GM23338 (cell line): ENCODE results near the gene PGC. TPM values are rescaled to one million over a fixed set of nuclear protein-coding genes. Genes with fewer than 3 reads are reported as not detected.

Experiments used
- ATAC-seq: fragments of 200-7000 bp; cut with Tn5 transposase; 3 replicates; pipeline ENCODE4 v1.9.1; 2020
- DNase-seq: peaks from one replicate; pipeline ENCODE4 v3.0.0-alpha.2; 2015; ENCODE audit warnings: low spot score
- H2AFZ ChIP-seq: fragments of 200-600 bp; sonication (generic); 2 replicates; pipeline ENCODE4 v1.8.0; 2016; ENCODE audit warnings: antibody characterized with exemption, mild to moderate bottlenecking, moderate library complexity
- H3F3A ChIP-seq: fragments of 200-600 bp; sonication (generic); replicated peaks from 2 replicates; pipeline ENCODE4 v1.8.0; 2017; ENCODE audit warnings: antibody characterized with exemption, mixed run types, low read depth
- H3K27ac ChIP-seq: fragments of 200-600 bp; sonication (generic); 2 replicates; pipeline ENCODE4 v1.6.1; 2016; ENCODE audit warnings: low read depth
- H3K27me3 ChIP-seq: fragments of 200-600 bp; sonication (generic); 2 replicates; pipeline ENCODE4 v1.8.0; 2016; ENCODE audit warnings: mild to moderate bottlenecking, mixed run types, moderate library complexity; ENCODE audit not compliant: insufficient read depth
- H3K36me3 ChIP-seq: fragments of 200-600 bp; sonication (generic); 2 replicates; pipeline ENCODE4 v1.8.0; 2016; ENCODE audit warnings: mild to moderate bottlenecking; ENCODE audit not compliant: insufficient read depth
- H3K4me1 ChIP-seq: fragments of 200-600 bp; sonication (generic); 2 replicates; pipeline ENCODE4 v1.8.0; 2016; ENCODE audit warnings: mild to moderate bottlenecking, moderate library complexity; ENCODE audit not compliant: insufficient read depth
- H3K4me2 ChIP-seq: fragments of 200-600 bp; sonication (generic); 2 replicates; pipeline ENCODE4 v1.7.1; 2017; ENCODE audit warnings: mixed run types
- H3K4me3 ChIP-seq: fragments of 200-600 bp; sonication (generic); 2 replicates; pipeline ENCODE4 v1.6.1; 2016; ENCODE audit warnings: mixed run types
- H3K79me2 ChIP-seq: fragments of 200-600 bp; sonication (generic); replicated peaks from 2 replicates; pipeline ENCODE4 v1.8.0; 2017; ENCODE audit warnings: mild to moderate bottlenecking; ENCODE audit not compliant: insufficient read depth
- H3K9me2 ChIP-seq: fragments of 200-600 bp; sonication (generic); 2 replicates; pipeline ENCODE4 v1.8.0; 2017; ENCODE audit not compliant: insufficient read depth
- H4K20me1 ChIP-seq: fragments of 200-600 bp; sonication (generic); replicated peaks from 2 replicates; pipeline ENCODE4 v1.8.0; 2017; ENCODE audit warnings: mild to moderate bottlenecking; ENCODE audit not compliant: insufficient read depth
- H3K27ac Mint-ChIP-seq: 2 replicates; pipeline ENCODE4 v1.8.0; 2020; ENCODE audit warnings: inconsistent platforms, mild to moderate bottlenecking, moderate library complexity, mixed read lengths
- H3K27me3 Mint-ChIP-seq: 3 replicates; pipeline ENCODE4 v1.8.0; 2022; ENCODE audit warnings: low read depth, mild to moderate bottlenecking, moderate library complexity, mixed read lengths, inconsistent platforms; ENCODE audit not compliant: insufficient read depth, poor library complexity
- H3K36me3 Mint-ChIP-seq: 3 replicates; pipeline ENCODE4 v1.8.0; 2021; ENCODE audit warnings: low read depth, mild to moderate bottlenecking, inconsistent platforms, moderate library complexity, mixed read lengths
- H3K4me1 Mint-ChIP-seq: 3 replicates; pipeline ENCODE4 v1.8.0; 2020; ENCODE audit warnings: mild to moderate bottlenecking, inconsistent platforms, mixed read lengths
- H3K4me3 Mint-ChIP-seq: 3 replicates; pipeline ENCODE4 v1.8.0; 2021; ENCODE audit warnings: moderate library complexity, mild to moderate bottlenecking, inconsistent platforms, mixed read lengths
- H3K9me3 Mint-ChIP-seq: 3 replicates; pipeline ENCODE4 v1.8.0; 2020; ENCODE audit warnings: moderate library complexity, mild to moderate bottlenecking, inconsistent platforms, mixed read lengths
- CREB1 ChIP-seq: fragments of 250-450 bp; sonication (Bioruptor Pico); IDR thresholded peaks from 2 replicates; pipeline ENCODE4 v1.5.0; 2020; ENCODE audit warnings: low read depth, mild to moderate bottlenecking, moderate library complexity
- EZH2 ChIP-seq: fragments of 200-600 bp; sonication (generic); IDR thresholded peaks from one replicate; pipeline ENCODE4 v1.8.0; 2017; ENCODE audit warnings: antibody characterized with exemption, mild to moderate bottlenecking, low read depth; ENCODE audit not compliant: unreplicated experiment
- EZH2phosphoT487 ChIP-seq: fragments of 200-600 bp; sonication (generic); IDR thresholded peaks from one replicate; pipeline ENCODE4 v1.8.1; 2018; ENCODE audit warnings: antibody characterized with exemption; ENCODE audit not compliant: unreplicated experiment
- JUNB ChIP-seq: IDR thresholded peaks from one replicate; pipeline ENCODE4 v1.6.1; 2016; ENCODE audit warnings: antibody characterized with exemption; ENCODE audit not compliant: unreplicated experiment
- NANOG ChIP-seq: IDR thresholded peaks from 2 replicates; pipeline ENCODE4 v1.6.1; 2016; ENCODE audit warnings: antibody characterized with exemption, borderline replicate concordance
- POLR2AphosphoS5 ChIP-seq: IDR thresholded peaks from 2 replicates; pipeline ENCODE4 v1.6.1; 2016; ENCODE audit warnings: antibody characterized with exemption, low read depth
- STAT1 ChIP-seq: IDR thresholded peaks from one replicate; pipeline ENCODE4 v1.6.1; 2016; ENCODE audit warnings: antibody characterized with exemption; ENCODE audit not compliant: unreplicated experiment
- ZNF114 ChIP-seq: fragments of 250-450 bp; sonication (Bioruptor Pico); IDR thresholded peaks from 2 replicates; pipeline ENCODE4 v1.5.0; 2020; ENCODE audit warnings: mild to moderate bottlenecking, moderate library complexity
- ZNF331 ChIP-seq: fragments of 250-450 bp; sonication (Bioruptor Pico); IDR thresholded peaks from 2 replicates; pipeline ENCODE4 v1.5.0; 2020; ENCODE audit warnings: low read depth, mild to moderate bottlenecking, moderate library complexity
- polyA plus RNA-seq: library from polyadenylated mRNA; unstranded; fragments of >200 nt; fragmentation: Nextera tagmentation; extraction: Ambion mirVana; gene quantifications from 2 replicates; pipeline ENCODE4 v1.2.1, GENCODE V29; 2016
- total RNA-seq: library from RNA; depleted of rRNA; stranded (reverse); fragments of >200 nt; shearing (Covaris generic); gene quantifications from 2 replicates; pipeline ENCODE4 v1.2.3, GENCODE V29; 2014
- TF ChIP-seq, protein P1 (sequence below), 2 experiments: fragments of 200-600 bp in 1 of 2; sonication (generic) in 1 of 2; conservative IDR thresholded peaks; 2 replicates each; pipeline versions ENCODE4 v1.5.1 to v1.6.1; 2016 to 2017; ENCODE audit warnings: antibody characterized with exemption in 2 of 2, low read depth in 2 of 2, mild to moderate bottlenecking in 2 of 2, moderate library complexity in 1 of 2
- TF ChIP-seq, protein P2 (sequence below): IDR thresholded peaks from one replicate; pipeline ENCODE4 v1.6.1; 2018; ENCODE audit warnings: antibody characterized with exemption; ENCODE audit not compliant: unreplicated experiment
- TF ChIP-seq, protein P3 (sequence below): IDR thresholded peaks from 2 replicates; pipeline ENCODE4 v1.6.1; 2016; ENCODE audit warnings: antibody characterized with exemption
- TF ChIP-seq, protein P4 (sequence below): fragments of 250-450 bp; sonication (Bioruptor Pico); IDR thresholded peaks from 2 replicates; pipeline ENCODE4 v1.5.0; 2020; ENCODE audit warnings: mild to moderate bottlenecking, moderate library complexity

The PGC gene
- total and polyA plus RNA-seq, 2 experiments from 2014 or later: not detected

DNA sequence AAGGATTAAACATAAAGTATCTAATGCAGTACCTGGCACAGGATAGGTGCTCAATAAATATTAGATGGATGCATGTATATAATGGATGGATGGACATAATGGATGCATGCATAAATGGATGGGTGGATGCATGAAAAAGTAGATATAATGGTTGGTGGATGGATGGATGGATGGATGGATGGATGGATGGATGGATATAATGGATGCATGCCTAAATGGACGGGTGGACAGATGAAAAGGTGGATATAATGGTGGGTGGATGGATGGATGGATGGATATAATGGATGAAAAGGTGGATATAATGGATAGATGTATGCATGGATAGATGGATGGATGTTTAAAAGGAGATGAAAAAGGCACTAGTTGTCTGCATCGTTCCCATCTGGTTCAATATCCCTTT lies 37.8 kb downstream of the PGC start:
- Histone ChIP-seq H3K27me3 (no peaks in the 10 kb centered on the region), H3K4me2 (no peak overlapping the region), H4K20me1 (no peaks in the 10 kb centered on the region), H3K4me3 (no peak overlapping the region), H3F3A (no peaks in the 10 kb centered on the region), H2AFZ (no peak overlapping the region), H3K36me3 (no peaks in the 10 kb centered on the region), H3K4me1 (peaks cover 6% of the 10 kb centered on the region; the same call in 1 of the 2 replicates), H3K9me2 (no peaks in the 10 kb centered on the region), H3K79me2 (no peaks in the 10 kb centered on the region), H3K27ac (no peak overlapping the region)
- no peak overlapping the region for H3K4me3 Mint-ChIP-seq
- peaks cover 9% of the 10 kb centered on the region for H3K4me1 Mint-ChIP-seq
- DNase-seq: no peak
- H3K27ac Mint-ChIP-seq: no peak overlapping the region
- TF ChIP-seq EZH2phosphoT487: no peak
- TF ChIP-seq, protein P1, sequence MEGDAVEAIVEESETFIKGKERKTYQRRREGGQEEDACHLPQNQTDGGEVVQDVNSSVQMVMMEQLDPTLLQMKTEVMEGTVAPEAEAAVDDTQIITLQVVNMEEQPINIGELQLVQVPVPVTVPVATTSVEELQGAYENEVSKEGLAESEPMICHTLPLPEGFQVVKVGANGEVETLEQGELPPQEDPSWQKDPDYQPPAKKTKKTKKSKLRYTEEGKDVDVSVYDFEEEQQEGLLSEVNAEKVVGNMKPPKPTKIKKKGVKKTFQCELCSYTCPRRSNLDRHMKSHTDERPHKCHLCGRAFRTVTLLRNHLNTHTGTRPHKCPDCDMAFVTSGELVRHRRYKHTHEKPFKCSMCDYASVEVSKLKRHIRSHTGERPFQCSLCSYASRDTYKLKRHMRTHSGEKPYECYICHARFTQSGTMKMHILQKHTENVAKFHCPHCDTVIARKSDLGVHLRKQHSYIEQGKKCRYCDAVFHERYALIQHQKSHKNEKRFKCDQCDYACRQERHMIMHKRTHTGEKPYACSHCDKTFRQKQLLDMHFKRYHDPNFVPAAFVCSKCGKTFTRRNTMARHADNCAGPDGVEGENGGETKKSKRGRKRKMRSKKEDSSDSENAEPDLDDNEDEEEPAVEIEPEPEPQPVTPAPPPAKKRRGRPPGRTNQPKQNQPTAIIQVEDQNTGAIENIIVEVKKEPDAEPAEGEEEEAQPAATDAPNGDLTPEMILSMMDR (conservative IDR thresholded peaks at IDR 0.05; ENCODE audit: low read depth in 2 of 2): no peak
- TF ChIP-seq, protein P2, sequence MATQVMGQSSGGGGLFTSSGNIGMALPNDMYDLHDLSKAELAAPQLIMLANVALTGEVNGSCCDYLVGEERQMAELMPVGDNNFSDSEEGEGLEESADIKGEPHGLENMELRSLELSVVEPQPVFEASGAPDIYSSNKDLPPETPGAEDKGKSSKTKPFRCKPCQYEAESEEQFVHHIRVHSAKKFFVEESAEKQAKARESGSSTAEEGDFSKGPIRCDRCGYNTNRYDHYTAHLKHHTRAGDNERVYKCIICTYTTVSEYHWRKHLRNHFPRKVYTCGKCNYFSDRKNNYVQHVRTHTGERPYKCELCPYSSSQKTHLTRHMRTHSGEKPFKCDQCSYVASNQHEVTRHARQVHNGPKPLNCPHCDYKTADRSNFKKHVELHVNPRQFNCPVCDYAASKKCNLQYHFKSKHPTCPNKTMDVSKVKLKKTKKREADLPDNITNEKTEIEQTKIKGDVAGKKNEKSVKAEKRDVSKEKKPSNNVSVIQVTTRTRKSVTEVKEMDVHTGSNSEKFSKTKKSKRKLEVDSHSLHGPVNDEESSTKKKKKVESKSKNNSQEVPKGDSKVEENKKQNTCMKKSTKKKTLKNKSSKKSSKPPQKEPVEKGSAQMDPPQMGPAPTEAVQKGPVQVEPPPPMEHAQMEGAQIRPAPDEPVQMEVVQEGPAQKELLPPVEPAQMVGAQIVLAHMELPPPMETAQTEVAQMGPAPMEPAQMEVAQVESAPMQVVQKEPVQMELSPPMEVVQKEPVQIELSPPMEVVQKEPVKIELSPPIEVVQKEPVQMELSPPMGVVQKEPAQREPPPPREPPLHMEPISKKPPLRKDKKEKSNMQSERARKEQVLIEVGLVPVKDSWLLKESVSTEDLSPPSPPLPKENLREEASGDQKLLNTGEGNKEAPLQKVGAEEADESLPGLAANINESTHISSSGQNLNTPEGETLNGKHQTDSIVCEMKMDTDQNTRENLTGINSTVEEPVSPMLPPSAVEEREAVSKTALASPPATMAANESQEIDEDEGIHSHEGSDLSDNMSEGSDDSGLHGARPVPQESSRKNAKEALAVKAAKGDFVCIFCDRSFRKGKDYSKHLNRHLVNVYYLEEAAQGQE: no peak
- TF ChIP-seq CREB1 (CRISPR knock-in tag): no peak
- TF ChIP-seq NANOG: no peak
- no peak for TF ChIP-seq STAT1
- no peak for TF ChIP-seq ZNF331 (CRISPR knock-in tag)
- TF ChIP-seq JUNB: no peak
- TF ChIP-seq ZNF114 (CRISPR knock-in tag): no peak
- TF ChIP-seq, protein P3, sequence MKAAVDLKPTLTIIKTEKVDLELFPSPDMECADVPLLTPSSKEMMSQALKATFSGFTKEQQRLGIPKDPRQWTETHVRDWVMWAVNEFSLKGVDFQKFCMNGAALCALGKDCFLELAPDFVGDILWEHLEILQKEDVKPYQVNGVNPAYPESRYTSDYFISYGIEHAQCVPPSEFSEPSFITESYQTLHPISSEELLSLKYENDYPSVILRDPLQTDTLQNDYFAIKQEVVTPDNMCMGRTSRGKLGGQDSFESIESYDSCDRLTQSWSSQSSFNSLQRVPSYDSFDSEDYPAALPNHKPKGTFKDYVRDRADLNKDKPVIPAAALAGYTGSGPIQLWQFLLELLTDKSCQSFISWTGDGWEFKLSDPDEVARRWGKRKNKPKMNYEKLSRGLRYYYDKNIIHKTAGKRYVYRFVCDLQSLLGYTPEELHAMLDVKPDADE: no peak
- no peak for TF ChIP-seq EZH2
- TF ChIP-seq POLR2AphosphoS5: no peak
- TF ChIP-seq, protein P4, sequence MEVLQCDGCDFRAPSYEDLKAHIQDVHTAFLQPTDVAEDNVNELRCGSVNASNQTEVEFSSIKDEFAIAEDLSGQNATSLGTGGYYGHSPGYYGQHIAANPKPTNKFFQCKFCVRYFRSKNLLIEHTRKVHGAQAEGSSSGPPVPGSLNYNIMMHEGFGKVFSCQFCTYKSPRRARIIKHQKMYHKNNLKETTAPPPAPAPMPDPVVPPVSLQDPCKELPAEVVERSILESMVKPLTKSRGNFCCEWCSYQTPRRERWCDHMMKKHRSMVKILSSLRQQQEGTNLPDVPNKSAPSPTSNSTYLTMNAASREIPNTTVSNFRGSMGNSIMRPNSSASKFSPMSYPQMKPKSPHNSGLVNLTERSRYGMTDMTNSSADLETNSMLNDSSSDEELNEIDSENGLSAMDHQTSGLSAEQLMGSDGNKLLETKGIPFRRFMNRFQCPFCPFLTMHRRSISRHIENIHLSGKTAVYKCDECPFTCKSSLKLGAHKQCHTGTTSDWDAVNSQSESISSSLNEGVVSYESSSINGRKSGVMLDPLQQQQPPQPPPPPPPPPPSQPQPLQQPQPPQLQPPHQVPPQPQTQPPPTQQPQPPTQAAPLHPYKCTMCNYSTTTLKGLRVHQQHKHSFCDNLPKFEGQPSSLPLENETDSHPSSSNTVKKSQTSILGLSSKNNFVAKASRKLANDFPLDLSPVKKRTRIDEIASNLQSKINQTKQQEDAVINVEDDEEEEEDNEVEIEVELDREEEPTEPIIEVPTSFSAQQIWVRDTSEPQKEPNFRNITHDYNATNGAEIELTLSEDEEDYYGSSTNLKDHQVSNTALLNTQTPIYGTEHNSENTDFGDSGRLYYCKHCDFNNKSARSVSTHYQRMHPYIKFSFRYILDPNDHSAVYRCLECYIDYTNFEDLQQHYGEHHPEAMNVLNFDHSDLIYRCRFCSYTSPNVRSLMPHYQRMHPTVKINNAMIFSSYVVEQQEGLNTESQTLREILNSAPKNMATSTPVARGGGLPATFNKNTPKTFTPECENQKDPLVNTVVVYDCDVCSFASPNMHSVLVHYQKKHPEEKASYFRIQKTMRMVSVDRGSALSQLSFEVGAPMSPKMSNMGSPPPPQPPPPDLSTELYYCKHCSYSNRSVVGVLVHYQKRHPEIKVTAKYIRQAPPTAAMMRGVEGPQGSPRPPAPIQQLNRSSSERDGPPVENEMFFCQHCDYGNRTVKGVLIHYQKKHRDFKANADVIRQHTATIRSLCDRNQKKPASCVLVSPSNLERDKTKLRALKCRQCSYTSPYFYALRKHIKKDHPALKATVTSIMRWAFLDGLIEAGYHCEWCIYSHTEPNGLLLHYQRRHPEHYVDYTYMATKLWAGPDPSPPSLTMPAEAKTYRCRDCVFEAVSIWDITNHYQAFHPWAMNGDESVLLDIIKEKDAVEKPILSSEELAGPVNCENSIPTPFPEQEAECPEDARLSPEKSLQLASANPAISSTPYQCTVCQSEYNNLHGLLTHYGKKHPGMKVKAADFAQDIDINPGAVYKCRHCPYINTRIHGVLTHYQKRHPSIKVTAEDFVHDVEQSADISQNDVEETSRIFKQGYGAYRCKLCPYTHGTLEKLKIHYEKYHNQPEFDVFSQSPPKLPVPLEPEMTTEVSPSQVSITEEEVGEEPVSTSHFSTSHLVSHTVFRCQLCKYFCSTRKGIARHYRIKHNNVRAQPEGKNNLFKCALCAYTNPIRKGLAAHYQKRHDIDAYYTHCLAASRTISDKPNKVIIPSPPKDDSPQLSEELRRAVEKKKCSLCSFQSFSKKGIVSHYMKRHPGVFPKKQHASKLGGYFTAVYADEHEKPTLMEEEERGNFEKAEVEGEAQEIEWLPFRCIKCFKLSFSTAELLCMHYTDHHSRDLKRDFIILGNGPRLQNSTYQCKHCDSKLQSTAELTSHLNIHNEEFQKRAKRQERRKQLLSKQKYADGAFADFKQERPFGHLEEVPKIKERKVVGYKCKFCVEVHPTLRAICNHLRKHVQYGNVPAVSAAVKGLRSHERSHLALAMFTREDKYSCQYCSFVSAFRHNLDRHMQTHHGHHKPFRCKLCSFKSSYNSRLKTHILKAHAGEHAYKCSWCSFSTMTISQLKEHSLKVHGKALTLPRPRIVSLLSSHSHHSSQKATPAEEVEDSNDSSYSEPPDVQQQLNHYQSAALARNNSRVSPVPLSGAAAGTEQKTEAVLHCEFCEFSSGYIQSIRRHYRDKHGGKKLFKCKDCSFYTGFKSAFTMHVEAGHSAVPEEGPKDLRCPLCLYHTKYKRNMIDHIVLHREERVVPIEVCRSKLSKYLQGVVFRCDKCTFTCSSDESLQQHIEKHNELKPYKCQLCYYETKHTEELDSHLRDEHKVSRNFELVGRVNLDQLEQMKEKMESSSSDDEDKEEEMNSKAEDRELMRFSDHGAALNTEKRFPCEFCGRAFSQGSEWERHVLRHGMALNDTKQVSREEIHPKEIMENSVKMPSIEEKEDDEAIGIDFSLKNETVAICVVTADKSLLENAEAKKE (CRISPR knock-in tag): no peak
- no peaks in the 10 kb centered on the region for H3K36me3 Mint-ChIP-seq
- H3K27me3 Mint-ChIP-seq: peaks cover 8% of the 10 kb centered on the region
- ATAC-seq: no peak
- H3K9me3 Mint-ChIP-seq: no peaks in the 10 kb centered on the region
